Trophoblast cell (in vitro differentiated cells and primary cell): ENCODE results near the gene STRA6.

Experiments
- DNase-seq, 2 donors: peaks; one replicate each; pipeline ENCODE4 v3.0.0-alpha.2; 2016
- H2AFZ ChIP-seq: 2 replicates; pipeline ENCODE4 v1.6.1; 2013; ENCODE audit warnings: low read length, moderate library complexity, mild to moderate bottlenecking; ENCODE audit not compliant: insufficient read depth, poor library complexity
- H2AK5ac ChIP-seq: 2 replicates; pipeline ENCODE4 v1.6.1; 2013; ENCODE audit warnings: mild to moderate bottlenecking, low read length
- H2BK120ac ChIP-seq: 2 replicates; pipeline ENCODE4 v1.6.1; 2013; ENCODE audit warnings: low read length, mild to moderate bottlenecking, moderate library complexity; ENCODE audit not compliant: insufficient read depth, poor library complexity
- H2BK12ac ChIP-seq: 2 replicates; pipeline ENCODE4 v1.6.1; 2013; ENCODE audit warnings: mild to moderate bottlenecking, low read length, moderate library complexity
- H2BK5ac ChIP-seq: 2 replicates; pipeline ENCODE4 v1.6.1; 2013; ENCODE audit warnings: low read length, low read depth, moderate library complexity, mild to moderate bottlenecking; ENCODE audit not compliant: poor library complexity
- H3K14ac ChIP-seq: 2 replicates; pipeline ENCODE4 v1.6.1; 2013; ENCODE audit warnings: mild to moderate bottlenecking, low read length
- H3K18ac ChIP-seq: 2 replicates; pipeline ENCODE4 v1.6.1; 2013; ENCODE audit warnings: mild to moderate bottlenecking, low read length
- H3K23ac ChIP-seq: 2 replicates; pipeline ENCODE4 v1.6.1; 2013; ENCODE audit warnings: low read length
- H3K27ac ChIP-seq: 2 replicates; pipeline ENCODE4 v1.5.1; 2013; ENCODE audit warnings: low read depth, mild to moderate bottlenecking, inconsistent platforms, low read length, moderate library complexity
- H3K27me3 ChIP-seq: 2 replicates; pipeline ENCODE4 v1.6.1; 2013; ENCODE audit warnings: inconsistent platforms, mild to moderate bottlenecking, low read length, moderate library complexity; ENCODE audit not compliant: insufficient read depth
- H3K36me3 ChIP-seq, 2 experiments: 1 replicate in 1 of 2; 2 replicates in 1 of 2; pipeline ENCODE4 v1.6.1; 2013; ENCODE audit warnings: low read length in 2 of 2, mild to moderate bottlenecking in 2 of 2, moderate library complexity in 1 of 2; ENCODE audit not compliant: insufficient read depth in 2 of 2, control insufficient read depth in 1 of 2
- H3K4ac ChIP-seq: 2 replicates; pipeline ENCODE4 v1.6.1; 2013; ENCODE audit warnings: low read depth, mild to moderate bottlenecking, low read length, moderate library complexity
- H3K4me1 ChIP-seq, 2 experiments: 1 replicate in 1 of 2; 2 replicates in 1 of 2; pipeline ENCODE4 v1.6.1; 2013; ENCODE audit warnings: low read length in 2 of 2, mild to moderate bottlenecking in 2 of 2, moderate library complexity in 1 of 2; ENCODE audit not compliant: insufficient read depth in 2 of 2, control insufficient read depth in 1 of 2
- H3K4me2 ChIP-seq: 2 replicates; pipeline ENCODE4 v1.6.1; 2013; ENCODE audit warnings: inconsistent platforms, mild to moderate bottlenecking, low read length, moderate library complexity
- H3K4me3 ChIP-seq: 2 replicates; pipeline ENCODE4 v1.5.1; 2013; ENCODE audit warnings: mild to moderate bottlenecking, low read depth, low read length, inconsistent platforms
- H3K79me1 ChIP-seq: one replicate; pipeline ENCODE4 v1.6.1; 2013; ENCODE audit warnings: low read length
- H3K79me2 ChIP-seq: 2 replicates; pipeline ENCODE4 v1.6.1; 2013; ENCODE audit warnings: low read length, mild to moderate bottlenecking; ENCODE audit not compliant: control insufficient read depth, insufficient read depth, poor library complexity
- H3K9ac ChIP-seq: 2 replicates; pipeline ENCODE4 v1.6.1; 2013; ENCODE audit warnings: mild to moderate bottlenecking, low read length
- H3K9me3 ChIP-seq: 2 replicates; pipeline ENCODE4 v1.6.1; 2013; ENCODE audit warnings: low read depth, mild to moderate bottlenecking, control low read depth, inconsistent platforms, low read length; ENCODE audit not compliant: insufficient read depth
- H4K12ac ChIP-seq: 2 replicates; pipeline ENCODE4 v1.6.1; 2013; ENCODE audit warnings: low read depth, mild to moderate bottlenecking, low read length, moderate library complexity
- H4K8ac ChIP-seq: 2 replicates; pipeline ENCODE4 v1.6.1; 2013; ENCODE audit warnings: low read depth, mild to moderate bottlenecking, low read length, moderate library complexity
- H4K91ac ChIP-seq: one replicate; pipeline ENCODE4 v1.6.1; 2013; ENCODE audit warnings: low read depth, mild to moderate bottlenecking, low read length, moderate library complexity
- WGBS: extraction: QIAGEN DNeasy Blood & Tissue Kit; methylation state at CpG from one replicate; pipeline ENCODE4 v1.1.7; 2013; ENCODE audit warnings: missing lambda C conversion rate; ENCODE audit not compliant: insufficient read length, insufficient coverage; ENCODE audit errors: extremely low coverage; 5-methylcytosine and 5-hydroxymethylcytosine counted together

Gene STRA6

GRCh38 chr15:74217907-74218885 lies 15.6 kb upstream of the STRA6 start:
- H3K4me2 ChIP-seq, result no peak overlapping the region
- H2AFZ ChIP-seq, result no peak overlapping the region
- no peak overlapping the region for H2BK5ac ChIP-seq
- H3K4ac ChIP-seq, result no peak overlapping the region
- H3K4me1 ChIP-seq, result no peaks in the 10 kb centered on the region
- WGBS, result no CpG with 5 or more reads among the region's 16 CpGs
- H3K23ac ChIP-seq, result no peak overlapping the region
- no peak overlapping the region for H3K4me3 ChIP-seq
- no peak overlapping the region for H4K12ac ChIP-seq
- no peak overlapping the region for H3K18ac ChIP-seq
- no peaks in the 10 kb centered on the region for H3K79me1 ChIP-seq
- no peak overlapping the region for H3K14ac ChIP-seq
- no peak overlapping the region for H3K9ac ChIP-seq
- no peak overlapping the region for H2BK120ac ChIP-seq
- no peak overlapping the region for H2BK12ac ChIP-seq
- no peaks in the 10 kb centered on the region for H3K36me3 ChIP-seq
- no peak overlapping the region for H4K8ac ChIP-seq
- H3K27ac ChIP-seq, result no peak overlapping the region
- no peak overlapping the region for H4K91ac ChIP-seq
- no peak for DNase-seq
- H2AK5ac ChIP-seq, result no peak overlapping the region
- no peaks in the 10 kb centered on the region for H3K79me2 ChIP-seq
- H3K9me3 ChIP-seq, result peaks cover 1% of the 10 kb centered on the region
- H3K27me3 ChIP-seq, result peaks cover 6% of the 10 kb centered on the region

GRCh38 chr15:74216949-74217348 lies 14.4 kb upstream of the STRA6 start:
- no peaks in the 10 kb centered on the region for H3K36me3 ChIP-seq
- no peak overlapping the region for H3K27ac ChIP-seq

GRCh38 chr15:74215958-74216357 lies 13.4 kb upstream of the STRA6 start:
- no peak overlapping the region for H2AK5ac ChIP-seq
- H3K27ac ChIP-seq, result no peak overlapping the region
- H3K14ac ChIP-seq, result no peak overlapping the region
- no peak overlapping the region for H3K4ac ChIP-seq
- no peak overlapping the region for H2BK5ac ChIP-seq
- no peak overlapping the region for H4K8ac ChIP-seq
- no peak overlapping the region for H2AFZ ChIP-seq
- H3K79me1 ChIP-seq, result no peaks in the 10 kb centered on the region
- no peak overlapping the region for H4K91ac ChIP-seq
- no peaks in the 10 kb centered on the region for H3K27me3 ChIP-seq
- no peak overlapping the region for H3K4me3 ChIP-seq
- H3K9me3 ChIP-seq, result peaks cover 1% of the 10 kb centered on the region
- no peak overlapping the region for H3K18ac ChIP-seq
- H3K4me2 ChIP-seq, result no peak overlapping the region
- no peaks in the 10 kb centered on the region for H3K4me1 ChIP-seq
- no peak overlapping the region for H4K12ac ChIP-seq
- H2BK12ac ChIP-seq, result no peak overlapping the region
- H3K79me2 ChIP-seq, result no peaks in the 10 kb centered on the region
- peak in 1 of 2 donors; percentile 38 for DNase-seq
- H3K36me3 ChIP-seq, result no peaks in the 10 kb centered on the region
- WGBS, result 100% methylated on average over 1 of the region's 8 CpGs
- no peak overlapping the region for H3K23ac ChIP-seq
- no peak overlapping the region for H2BK120ac ChIP-seq
- no peak overlapping the region for H3K9ac ChIP-seq

More at GRCh38 chr15:74216949-74217348, 14.4 kb upstream of the STRA6 start:
- no peak overlapping the region for H4K8ac ChIP-seq
- no peak for DNase-seq
- H2AFZ ChIP-seq, result no peak overlapping the region
- no CpG with 5 or more reads among the region's 3 CpGs for WGBS
- no peak overlapping the region for H3K23ac ChIP-seq
- no peaks in the 10 kb centered on the region for H3K4me1 ChIP-seq
- no peaks in the 10 kb centered on the region for H3K79me1 ChIP-seq
- peaks cover 1% of the 10 kb centered on the region for H3K9me3 ChIP-seq
- no peak overlapping the region for H2BK12ac ChIP-seq
- H2BK120ac ChIP-seq, result no peak overlapping the region
- no peak overlapping the region for H2AK5ac ChIP-seq
- peaks cover 2% of the 10 kb centered on the region for H3K27me3 ChIP-seq
- H4K12ac ChIP-seq, result no peak overlapping the region
- no peak overlapping the region for H3K9ac ChIP-seq
- no peak overlapping the region for H3K18ac ChIP-seq
- no peak overlapping the region for H3K14ac ChIP-seq
- H3K4me3 ChIP-seq, result no peak overlapping the region
- H4K91ac ChIP-seq, result no peak overlapping the region
- no peaks in the 10 kb centered on the region for H3K79me2 ChIP-seq
- no peak overlapping the region for H2BK5ac ChIP-seq
- H3K4ac ChIP-seq, result no peak overlapping the region
- H3K4me2 ChIP-seq, result no peak overlapping the region

- H3K9me3 ChIP-seq, result no peaks in the 10 kb centered on the region
- no peak overlapping the region for H3K9ac ChIP-seq
- H2AK5ac ChIP-seq, result no peak overlapping the region
- H3K79me2 ChIP-seq, result no peaks in the 10 kb centered on the region
- no peak overlapping the region for H3K4me3 ChIP-seq
- no peak overlapping the region for H3K4ac ChIP-seq
- no peak overlapping the region for H2AFZ ChIP-seq
- no peaks in the 10 kb centered on the region for H3K36me3 ChIP-seq
- no CpG with 5 or more reads among the region's 6 CpGs for WGBS
- no peak overlapping the region for H4K12ac ChIP-seq
- no peaks in the 10 kb centered on the region for H3K27me3 ChIP-seq
- peaks cover 3 to 4% of the 10 kb centered on the region in 2 experiments for H3K4me1 ChIP-seq
- no peak overlapping the region for H4K8ac ChIP-seq
- H3K23ac ChIP-seq, result no peak overlapping the region
- no peak for DNase-seq
- H3K14ac ChIP-seq, result no peak overlapping the region
- no peak overlapping the region for H4K91ac ChIP-seq
- H3K27ac ChIP-seq, result no peak overlapping the region
- no peaks in the 10 kb centered on the region for H3K79me1 ChIP-seq
- H2BK12ac ChIP-seq, result no peak overlapping the region
- H2BK5ac ChIP-seq, result no peak overlapping the region
- no peak overlapping the region for H3K18ac ChIP-seq
- H2BK120ac ChIP-seq, result no peak overlapping the region
- H3K4me2 ChIP-seq, result no peak overlapping the region
Observed at GRCh38 chr15:74214324-74215021, 11.9 kb upstream of the STRA6 start.
